WERI-Rb-1 (cell line): Measurements from ENCODE around the gene ST14.

Experiments
- DNase-seq: peaks from one replicate; pipeline ENCODE4 v3.0.0-alpha.2; 2020
- H3K27ac ChIP-seq: fragments of 250-450 bp; sonication (Bioruptor Pico); 2 replicates; pipeline ENCODE4 v1.5.1; 2020; ENCODE audit warnings: mild to moderate bottlenecking, moderate library complexity
- H3K27me3 ChIP-seq: fragments of 250-450 bp; sonication (Bioruptor Pico); 2 replicates; pipeline ENCODE4 v1.5.1; 2021; ENCODE audit warnings: mild to moderate bottlenecking, low read depth, moderate library complexity; ENCODE audit not compliant: insufficient read depth, severe bottlenecking
- H3K36me3 ChIP-seq: fragments of 250-450 bp; sonication (Bioruptor Pico); 2 replicates; pipeline ENCODE4 v1.5.1; 2020; ENCODE audit warnings: mild to moderate bottlenecking, moderate library complexity
- H3K4me3 ChIP-seq: 2 replicates; pipeline ENCODE4 v1.5.1; 2011; ENCODE audit warnings: low read depth, mild to moderate bottlenecking, control low read depth, low read length
- H3K9me3 ChIP-seq: fragments of 250-450 bp; sonication (Bioruptor Pico); 2 replicates; pipeline ENCODE4 v1.5.1; 2021; ENCODE audit warnings: mild to moderate bottlenecking, moderate library complexity; ENCODE audit not compliant: severe bottlenecking
- TF ChIP-seq, protein P1 (sequence below): IDR thresholded peaks from 2 replicates; pipeline ENCODE4 v1.5.1; 2011; ENCODE audit warnings: low read depth, mild to moderate bottlenecking, control low read depth, inconsistent platforms, low read length

ST14 gene

DNA sequence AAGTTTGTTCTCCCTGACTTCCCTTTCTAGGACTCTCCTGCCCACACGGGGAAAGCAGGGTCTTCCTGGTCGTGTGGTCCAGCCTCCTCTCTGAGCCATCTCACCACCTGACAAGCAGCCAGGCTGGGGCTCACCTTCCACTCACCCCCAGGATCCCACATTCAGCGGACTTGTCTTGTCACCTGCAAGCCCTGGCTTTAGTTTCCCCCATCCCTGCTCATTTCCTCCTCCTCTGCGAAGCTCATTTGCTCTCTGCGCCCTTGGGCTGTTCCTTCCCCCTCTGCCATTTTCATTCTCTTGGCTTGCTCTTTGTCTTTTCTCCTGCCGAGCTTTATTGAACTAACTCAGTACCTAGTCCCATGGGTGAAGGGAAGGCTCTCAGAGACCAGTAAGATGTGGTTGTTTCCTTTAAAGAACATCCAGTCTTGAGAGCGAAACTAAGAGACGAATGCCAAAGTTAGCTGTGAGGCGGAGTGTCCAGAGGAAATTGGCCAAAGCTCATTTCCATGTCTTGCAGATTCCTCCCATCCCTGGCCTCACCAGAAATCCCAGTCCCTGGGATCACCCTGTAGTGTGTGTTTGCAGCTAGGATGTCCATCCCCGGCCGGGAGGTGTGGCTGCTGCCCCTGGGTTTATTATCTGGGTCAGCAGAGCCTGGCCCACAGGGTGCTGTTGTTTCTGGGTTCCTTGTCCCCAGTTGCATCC lies 2.0 kb downstream of the ST14 start:
- Histone ChIP-seq H3K9me3 (no peaks in the 10 kb centered on the region), H3K27ac (no peak overlapping the region), H3K27me3 (no peaks in the 10 kb centered on the region), H3K4me3 (no peak overlapping the region), H3K36me3 (no peaks in the 10 kb centered on the region)
- DNase-seq, result no peak
- TF ChIP-seq, protein P1, sequence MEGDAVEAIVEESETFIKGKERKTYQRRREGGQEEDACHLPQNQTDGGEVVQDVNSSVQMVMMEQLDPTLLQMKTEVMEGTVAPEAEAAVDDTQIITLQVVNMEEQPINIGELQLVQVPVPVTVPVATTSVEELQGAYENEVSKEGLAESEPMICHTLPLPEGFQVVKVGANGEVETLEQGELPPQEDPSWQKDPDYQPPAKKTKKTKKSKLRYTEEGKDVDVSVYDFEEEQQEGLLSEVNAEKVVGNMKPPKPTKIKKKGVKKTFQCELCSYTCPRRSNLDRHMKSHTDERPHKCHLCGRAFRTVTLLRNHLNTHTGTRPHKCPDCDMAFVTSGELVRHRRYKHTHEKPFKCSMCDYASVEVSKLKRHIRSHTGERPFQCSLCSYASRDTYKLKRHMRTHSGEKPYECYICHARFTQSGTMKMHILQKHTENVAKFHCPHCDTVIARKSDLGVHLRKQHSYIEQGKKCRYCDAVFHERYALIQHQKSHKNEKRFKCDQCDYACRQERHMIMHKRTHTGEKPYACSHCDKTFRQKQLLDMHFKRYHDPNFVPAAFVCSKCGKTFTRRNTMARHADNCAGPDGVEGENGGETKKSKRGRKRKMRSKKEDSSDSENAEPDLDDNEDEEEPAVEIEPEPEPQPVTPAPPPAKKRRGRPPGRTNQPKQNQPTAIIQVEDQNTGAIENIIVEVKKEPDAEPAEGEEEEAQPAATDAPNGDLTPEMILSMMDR, result no peak

DNA sequence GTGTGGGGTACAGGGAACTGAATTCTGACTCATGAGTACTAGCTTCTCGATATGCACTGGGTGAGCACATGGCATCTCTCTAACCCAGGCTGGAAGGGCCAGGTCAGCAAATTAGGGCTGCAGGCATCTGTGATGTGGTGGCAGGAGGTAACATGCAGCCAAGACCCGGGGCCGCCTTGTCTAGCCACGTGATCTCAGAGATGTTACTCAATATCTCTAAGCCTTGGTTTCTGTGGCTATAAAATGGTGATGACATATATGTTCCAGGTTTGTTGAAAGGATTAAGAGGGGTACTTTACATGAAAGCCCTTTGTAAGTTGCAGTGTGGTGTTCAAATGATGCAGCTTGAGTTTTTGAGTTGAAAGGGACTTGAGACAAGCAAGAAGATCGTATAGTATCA lies 3.2 kb downstream of the ST14 start:
- Histone ChIP-seq H3K36me3 (no peaks in the 10 kb centered on the region), H3K27me3 (no peaks in the 10 kb centered on the region), H3K4me3 (no peak overlapping the region), H3K27ac (no peak overlapping the region), H3K9me3 (no peaks in the 10 kb centered on the region)
- no peak for DNase-seq
- TF ChIP-seq, protein P1, result no peak

DNA sequence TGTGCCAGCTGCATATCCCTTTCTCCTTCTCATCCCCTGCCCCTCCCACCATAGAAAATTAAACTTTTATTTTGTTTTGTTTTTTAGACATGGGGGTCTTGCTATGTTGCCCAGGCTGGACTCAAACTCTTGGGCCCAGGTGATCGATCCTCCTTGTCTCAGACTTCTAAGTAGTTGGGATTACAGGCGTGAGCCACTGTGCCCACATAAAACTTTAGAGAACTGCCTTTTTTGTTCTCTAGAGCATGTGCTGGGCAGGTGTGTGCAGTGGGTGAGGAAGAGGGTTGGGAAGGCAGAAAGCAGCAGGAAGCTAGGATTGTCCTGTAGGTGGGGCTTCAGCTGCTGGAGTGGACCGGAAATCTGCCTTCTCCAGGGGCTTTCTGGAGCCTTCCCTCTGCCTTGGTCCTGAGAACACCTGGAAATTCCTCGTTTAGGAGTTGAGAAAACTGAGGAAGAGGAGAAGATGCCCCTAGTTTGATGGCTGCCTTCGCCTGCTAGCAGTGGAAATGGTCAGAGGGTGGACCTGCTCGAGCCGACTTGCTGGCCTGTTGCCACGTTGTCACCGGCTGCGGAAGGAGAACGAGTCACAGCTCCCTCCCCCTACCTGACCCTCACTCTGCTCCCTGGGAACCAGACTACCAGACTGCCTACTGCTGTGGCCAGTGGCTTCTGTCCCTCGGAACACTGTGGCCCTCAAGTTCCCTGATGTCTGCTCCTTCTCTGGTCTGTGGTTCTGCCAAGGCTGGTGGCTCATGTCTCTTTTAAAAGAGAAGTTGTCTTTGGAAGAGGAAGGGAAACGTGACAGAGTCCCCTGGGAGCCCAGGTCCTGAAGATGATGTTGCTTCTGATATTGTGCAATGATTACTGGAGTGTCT lies 4.0 kb downstream of the ST14 start:
- H3K36me3 ChIP-seq, result no peaks in the 10 kb centered on the region
- no peak overlapping the region for H3K27ac ChIP-seq
- H3K4me3 ChIP-seq, result no peak overlapping the region
- TF ChIP-seq, protein P1, result no peak
- DNase-seq, result no peak
- H3K9me3 ChIP-seq, result no peaks in the 10 kb centered on the region
- H3K27me3 ChIP-seq, result no peaks in the 10 kb centered on the region

DNA sequence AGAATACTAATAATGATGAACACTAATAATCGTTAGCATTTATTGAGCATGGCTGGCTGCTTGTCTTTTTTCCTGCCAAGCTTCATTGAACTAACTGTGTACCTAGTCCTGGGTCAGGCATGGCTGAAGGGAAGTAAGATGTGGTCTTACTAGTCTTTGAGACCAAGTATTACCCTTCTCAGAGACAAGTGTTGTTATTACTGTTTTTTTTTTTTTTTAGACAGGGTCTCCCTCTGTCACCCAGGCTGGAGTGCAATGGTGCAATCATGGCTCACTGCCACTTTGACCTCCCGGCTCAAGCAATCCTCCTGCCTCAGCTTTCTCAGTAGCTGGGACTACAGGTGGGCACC lies 4.6 kb downstream of the ST14 start:
- no peaks in the 10 kb centered on the region for H3K36me3 ChIP-seq
- TF ChIP-seq, protein P1, result no peak
- no peaks in the 10 kb centered on the region for H3K27me3 ChIP-seq
- no peak for DNase-seq
- H3K4me3 ChIP-seq, result no peak overlapping the region
- H3K9me3 ChIP-seq, result no peaks in the 10 kb centered on the region
- H3K27ac ChIP-seq, result no peak overlapping the region

DNA sequence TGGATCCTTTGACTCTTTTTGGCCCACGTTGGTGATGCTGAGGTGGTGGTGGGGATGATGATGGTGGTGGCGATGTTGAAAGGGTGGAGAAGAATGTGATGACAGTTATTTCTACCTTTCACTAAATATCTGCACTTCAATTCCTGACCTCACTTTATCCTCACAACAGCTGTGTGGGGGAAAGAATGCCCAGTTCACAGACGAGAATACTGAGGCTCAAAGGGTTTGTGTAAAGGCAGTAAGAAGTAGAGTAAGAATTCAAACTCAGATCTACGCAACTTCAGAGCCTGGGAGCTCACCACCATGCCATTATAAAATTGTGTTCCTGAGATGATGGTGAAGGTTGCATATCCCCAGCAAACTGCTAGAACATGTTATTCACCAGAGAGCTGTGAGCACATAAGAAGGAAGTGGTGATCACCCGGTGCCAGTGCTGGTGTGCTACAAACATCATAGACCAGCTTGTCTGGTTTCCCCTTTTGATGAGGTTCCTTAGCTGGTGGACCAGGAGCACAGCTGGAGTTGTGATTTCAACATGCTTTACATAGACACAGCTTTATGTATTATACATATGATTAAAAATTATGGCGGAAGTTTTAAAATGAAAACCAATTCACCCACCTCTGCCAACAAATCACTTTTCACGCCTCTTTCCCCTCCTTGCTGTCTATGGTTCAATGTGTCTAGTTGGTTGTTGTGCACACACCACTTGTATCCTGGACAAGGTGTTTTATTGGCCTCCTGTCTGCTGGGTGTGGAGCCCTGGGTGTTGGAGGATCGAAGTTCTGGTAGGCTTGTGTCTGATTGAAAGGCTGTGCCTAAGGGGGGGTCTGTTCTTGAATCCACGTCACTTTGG lies 6.2 kb downstream of the ST14 start:
- DNase-seq, result no peak

More for the DNA sequence above, 6.2 kb downstream of the ST14 start:
- Histone ChIP-seq H3K9me3 (no peaks in the 10 kb centered on the region), H3K27me3 (no peaks in the 10 kb centered on the region), H3K4me3 (no peak overlapping the region), H3K36me3 (no peaks in the 10 kb centered on the region), H3K27ac (no peak overlapping the region; the same call in 1 of the 2 replicates)
- TF ChIP-seq, protein P1, result no peak
